Brain pericyte (primary cell): Measurements from ENCODE around the gene RPL6.
"Not testable (repeated sequence)": the region's sequence is repeated elsewhere in the genome, so short reads cannot be mapped to it uniquely, and the experiment has no call there.

Experiments used
- DNase-seq: peaks from one replicate; pipeline ENCODE4 v3.0.0-alpha.2; 2012; ENCODE audit warnings: low read depth, low spot score

The RPL6 gene

DNA sequence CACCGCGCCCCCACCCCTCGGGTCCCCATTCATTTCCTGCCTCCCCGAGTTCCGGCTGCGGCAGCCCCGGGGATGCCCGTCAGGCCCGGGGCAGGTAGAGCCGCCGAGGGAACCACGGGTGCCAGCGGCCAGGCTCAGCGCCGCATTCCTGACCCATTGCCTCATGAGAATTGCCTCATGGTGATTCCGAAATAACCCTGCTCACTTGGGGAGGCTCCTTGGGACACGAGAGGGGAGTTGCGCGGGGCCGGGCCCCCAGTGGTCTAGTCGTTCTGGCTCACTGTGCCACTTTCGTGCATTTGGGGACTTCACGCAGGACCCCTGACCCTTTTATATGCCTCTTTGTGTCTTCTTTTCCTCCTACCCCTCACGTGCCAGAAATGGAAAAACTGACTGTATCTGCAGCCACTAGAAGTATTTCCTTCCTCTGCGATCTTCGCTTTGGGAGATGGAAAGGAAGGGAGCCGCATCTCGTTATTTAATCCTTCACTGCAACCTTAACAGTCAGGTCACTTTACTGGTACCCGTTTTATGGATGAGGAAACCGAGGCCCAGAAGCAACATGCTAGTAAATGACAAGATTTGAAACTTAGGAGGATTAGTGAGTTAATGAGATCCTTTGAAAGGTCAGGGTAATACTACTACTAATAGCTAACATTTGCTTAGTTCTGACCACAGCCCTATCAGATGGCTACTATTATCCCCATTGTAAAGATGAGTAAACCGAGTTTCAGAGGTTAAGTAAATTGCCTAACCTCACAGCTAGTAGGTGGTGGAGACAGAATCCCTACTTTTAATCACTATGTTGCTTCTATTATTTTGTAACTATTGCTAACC, 10.1 kb upstream of the RPL6 start:
- no peak for DNase-seq

DNA sequence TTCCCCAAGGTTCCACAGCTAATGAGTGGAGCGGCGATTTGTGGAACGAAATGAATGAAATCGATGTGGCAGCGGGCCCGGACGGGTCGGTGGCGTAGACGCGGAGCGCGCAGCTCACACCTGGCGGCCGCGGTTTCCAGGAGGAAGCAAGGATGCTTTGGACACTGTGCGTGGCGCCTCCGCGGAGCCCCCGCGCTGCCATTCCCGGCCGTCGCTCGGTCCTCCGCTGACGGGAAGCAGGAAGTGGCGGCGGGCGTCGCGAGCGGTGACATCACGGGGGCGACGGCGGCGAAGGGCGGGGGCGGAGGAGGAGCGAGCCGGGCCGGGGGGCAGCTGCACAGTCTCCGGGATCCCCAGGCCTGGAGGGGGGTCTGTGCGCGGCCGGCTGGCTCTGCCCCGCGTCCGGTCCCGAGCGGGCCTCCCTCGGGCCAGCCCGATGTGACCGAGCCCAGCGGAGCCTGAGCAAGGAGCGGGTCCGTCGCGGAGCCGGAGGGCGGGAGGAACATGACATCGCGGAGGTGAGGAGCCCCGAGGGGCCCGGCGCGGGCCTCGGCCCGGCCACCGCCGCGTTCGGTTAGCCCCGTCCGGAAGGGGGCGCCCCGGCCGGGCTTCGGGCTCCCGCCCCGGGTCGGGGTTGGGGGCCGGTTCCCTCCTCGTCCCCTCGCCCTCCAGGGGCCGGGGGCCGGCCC, 9.3 kb upstream of the RPL6 start, which contains the start of gene PTPN11:
Gene PTPN11, plus strand, starts transcription at position 340 of the 689 bp plus-strand sequence. Its CDS starts 165 bp downstream, at position 505.
- DNase-seq: no peak

DNA sequence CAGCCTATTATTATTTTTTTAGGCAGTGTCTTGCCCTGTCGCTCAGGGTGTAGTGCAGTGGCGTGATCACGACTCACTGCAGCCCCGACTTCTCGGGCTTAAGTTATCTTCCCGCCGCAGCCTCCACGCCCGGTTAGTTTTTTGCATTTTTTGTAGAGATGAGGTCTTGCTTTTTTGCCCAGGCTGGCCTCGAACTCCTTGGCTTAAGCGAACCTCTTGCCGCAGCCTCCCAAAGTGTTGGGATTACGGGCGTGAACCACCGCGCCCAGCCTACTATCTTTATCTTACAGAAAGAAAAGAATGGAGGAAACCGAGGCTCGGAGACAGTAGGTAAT, 8.8 kb upstream of the RPL6 start:
- no peak for DNase-seq

DNA sequence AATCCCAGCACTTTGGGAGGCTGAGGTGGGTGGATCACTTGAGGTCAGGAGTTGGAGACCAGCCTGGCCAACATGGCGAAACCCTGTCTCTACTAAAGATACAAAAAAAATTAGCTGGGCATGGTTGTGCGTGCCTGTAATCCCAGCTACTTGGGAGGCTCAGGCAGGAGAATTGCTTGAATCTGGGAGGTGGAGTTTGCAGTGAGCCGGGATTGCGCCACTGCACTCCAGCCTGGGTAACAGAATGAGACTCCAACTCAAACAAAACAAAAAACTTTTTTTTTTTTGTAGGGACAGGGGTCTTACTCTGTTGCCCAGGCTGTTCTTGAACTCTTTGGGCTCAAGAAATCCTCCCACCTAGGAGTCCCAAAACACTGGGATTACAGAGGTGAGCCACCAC, 6.1 kb upstream of the RPL6 start:
- DNase-seq: not testable (repeated sequence)

DNA sequence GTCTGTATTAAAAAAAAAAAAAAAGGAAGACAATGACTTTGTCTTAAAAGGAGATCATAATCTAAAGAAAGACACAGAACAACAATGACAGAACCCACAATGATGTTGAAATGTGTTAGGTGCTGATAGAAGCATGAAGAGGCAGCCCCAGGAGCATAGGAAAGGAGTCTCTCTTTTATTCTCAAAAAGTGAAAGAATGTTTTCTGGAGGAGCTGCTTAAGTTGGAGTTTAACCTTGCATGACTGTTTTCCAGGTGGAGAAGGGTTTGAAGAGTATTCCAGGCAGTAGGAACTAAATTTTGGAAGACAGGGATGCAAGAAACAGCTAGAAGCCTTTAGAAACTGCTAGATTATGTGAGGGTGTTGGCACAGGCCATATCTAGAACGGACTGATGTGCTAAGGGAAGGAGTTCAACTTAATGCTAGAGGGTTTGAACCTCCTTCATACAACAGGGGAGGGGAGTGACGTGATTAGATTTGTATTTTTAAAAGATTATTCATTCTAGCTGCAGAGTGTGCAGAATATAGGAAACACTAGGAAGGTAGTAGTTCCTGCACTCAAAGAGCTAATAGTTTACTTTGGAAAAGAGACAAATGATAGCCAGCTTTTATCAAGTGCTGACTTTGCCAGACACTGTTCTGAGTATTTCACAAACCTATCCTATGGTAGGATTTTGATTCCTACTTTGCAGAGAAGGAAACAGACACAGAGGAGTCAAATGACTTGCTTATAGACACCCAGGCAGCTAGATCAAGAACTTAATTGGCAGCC, 4.6 kb upstream of the RPL6 start:
- DNase-seq: no peak

DNA sequence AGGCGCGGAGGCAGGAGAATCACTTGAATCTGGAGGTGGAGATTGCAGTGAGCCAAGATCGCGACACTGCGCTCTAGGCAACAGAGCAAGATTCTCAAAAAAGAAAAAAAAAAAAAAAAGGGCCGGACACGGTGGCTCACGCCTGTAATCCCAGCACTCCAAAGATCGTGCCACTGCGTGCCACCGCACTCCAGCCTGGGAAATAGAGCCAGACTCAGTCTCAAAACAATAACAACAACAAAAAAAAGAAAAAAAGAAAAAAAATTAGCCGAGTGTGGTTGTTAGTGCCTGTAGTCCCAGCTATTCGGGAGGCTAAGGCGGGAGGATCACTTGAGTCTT, 470 bp upstream of the RPL6 start:
- no peak for DNase-seq

DNA sequence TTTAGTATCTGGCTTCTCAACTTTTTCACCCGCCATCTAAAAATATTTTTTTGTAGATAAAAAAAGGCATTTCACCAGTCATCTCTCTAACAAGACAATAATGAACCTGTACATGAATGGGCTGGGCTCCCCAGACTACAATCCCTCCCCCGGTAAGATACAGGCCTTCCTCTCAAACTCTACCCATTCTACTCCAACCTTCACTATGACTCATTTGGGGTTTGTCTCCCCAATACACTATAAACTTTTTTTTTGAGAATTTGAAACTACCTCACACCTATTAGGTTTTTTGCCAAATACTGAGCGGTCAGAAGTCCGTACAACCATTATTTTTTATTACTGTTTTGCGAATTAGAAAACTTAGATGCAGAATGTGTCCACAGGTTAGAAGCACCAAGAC, 784 bp downstream of the RPL6 start:
- no peak for DNase-seq

DNA sequence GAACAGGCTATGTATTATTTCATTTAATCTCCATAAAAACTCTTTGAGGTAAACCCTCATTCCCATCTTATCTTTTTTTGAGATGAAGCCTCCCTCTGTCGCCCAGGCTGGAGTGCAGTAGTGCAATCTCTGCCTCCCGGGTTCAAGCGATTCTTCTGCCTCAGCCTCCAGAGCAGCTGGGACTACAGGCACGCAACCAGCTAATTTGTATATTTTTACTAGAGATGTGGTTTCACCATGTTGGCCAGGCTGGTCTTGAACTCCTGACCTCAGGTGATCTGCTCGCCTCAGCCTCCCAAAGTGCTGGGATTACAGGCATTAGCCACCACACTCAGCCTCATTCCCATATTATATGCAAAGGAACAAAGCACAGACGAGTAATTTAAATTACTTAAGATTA, 1.7 kb downstream of the RPL6 start:
- not testable (repeated sequence) for DNase-seq

DNA sequence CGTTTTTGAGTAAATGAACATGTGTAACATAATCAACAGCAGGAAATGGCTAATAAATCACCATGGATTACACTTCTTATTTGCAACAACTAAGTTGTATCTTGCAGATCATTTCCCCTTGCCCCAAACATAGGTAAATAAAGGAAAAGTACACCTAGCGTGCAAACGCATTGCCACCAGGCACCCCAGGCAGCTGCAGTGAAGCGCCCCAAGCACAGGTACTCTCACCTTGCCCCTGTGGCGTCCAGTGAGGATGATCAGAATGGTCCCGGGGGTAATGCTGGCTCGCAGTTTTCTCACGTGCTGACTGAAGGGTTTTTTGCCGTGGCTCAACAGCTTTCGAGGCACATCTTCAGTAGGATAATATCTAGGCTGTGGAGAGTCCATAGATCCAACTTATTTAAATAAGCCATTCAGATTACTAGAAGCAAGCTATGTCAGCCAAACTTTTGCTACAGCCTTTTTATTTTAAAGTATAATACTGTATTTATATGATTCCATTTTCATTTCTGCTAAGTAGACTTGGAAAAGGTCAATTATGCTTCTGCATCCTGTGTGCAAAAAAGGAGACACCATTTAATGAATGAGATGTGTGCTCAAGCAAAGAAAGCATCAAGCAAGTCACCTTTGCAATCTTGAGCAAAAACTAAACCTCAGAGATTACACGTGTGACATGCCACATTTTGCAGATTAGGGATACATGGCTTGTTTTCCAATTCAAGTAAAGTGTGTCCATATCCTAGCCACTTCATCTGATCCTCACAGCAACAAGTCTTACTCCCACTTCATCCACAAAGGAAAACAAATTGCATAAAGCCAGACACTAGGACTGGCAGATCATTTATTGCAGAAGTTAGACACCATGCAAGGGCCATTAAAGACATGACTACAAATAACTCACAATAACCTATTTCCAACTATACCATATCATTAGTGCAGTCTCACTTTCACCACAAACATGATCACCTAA, 2.6 kb downstream of the RPL6 start:
- no peak for DNase-seq

DNA sequence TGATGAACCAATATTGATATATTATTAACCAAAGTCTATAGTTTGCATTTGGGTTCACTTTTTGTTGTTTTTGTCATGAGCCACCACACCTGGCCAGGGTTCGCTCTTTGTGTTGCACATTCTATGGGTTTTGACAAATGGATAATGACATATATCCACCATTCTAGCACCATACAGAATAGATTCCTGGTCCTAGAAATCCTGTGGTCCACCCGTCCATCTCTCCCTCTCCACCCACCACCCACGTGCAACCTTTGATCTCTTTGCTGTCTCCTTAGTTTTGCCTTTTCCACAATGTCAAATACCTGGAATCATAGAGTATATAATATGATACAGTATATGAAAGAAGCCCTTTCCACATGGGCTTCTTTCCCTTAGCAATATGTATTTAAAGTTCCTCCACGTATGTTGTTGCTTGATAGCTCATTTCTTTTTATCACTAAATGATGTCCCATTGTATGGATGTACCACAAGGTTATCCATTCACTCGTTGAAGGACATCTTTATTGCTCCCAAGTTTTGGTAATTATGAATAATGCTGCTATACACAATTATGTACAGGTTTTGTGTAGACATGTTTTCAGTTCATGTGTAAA, 7.4 kb downstream of the RPL6 start:
- no peak for DNase-seq

DNA sequence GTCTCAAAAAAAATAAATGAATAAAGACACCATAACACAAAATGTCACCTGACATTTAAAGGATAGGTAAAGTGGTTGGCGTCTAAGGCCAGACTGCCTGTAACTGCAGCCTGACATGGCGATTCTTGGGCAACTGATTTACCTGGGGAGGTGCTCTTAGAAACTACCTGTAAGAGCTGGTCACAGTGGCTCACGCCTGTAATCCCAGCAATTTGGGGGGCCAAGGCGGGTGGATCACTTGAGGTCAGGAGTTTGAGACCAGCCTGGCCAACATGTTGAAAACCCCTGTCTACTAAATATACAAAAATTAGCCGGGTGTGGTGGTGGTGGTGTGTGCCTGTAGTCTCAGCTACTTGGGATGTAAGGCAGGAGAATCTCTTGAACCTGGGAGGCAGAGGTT, 8.4 kb downstream of the RPL6 start:
- DNase-seq: no peak

DNA sequence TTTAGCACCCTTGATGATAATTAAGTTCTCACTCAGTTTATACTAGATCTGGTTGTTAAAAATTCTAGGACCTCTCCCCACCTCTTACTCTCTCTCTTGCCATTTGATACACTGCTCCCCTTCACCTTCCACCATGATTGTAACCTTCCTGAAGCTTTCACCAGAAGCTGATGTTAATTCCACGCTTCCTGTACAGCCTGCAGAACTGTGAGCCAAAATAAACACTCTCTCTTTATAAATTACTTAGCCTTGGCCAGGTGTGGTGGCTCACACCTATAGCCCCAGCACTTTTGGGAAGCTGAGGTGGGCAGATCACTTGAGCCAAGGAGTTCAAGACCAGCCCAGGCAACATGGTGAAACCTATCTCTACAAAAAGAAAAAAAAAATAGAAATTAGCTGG, 16.1 kb downstream of the RPL6 start:
- DNase-seq: no peak

DNA sequence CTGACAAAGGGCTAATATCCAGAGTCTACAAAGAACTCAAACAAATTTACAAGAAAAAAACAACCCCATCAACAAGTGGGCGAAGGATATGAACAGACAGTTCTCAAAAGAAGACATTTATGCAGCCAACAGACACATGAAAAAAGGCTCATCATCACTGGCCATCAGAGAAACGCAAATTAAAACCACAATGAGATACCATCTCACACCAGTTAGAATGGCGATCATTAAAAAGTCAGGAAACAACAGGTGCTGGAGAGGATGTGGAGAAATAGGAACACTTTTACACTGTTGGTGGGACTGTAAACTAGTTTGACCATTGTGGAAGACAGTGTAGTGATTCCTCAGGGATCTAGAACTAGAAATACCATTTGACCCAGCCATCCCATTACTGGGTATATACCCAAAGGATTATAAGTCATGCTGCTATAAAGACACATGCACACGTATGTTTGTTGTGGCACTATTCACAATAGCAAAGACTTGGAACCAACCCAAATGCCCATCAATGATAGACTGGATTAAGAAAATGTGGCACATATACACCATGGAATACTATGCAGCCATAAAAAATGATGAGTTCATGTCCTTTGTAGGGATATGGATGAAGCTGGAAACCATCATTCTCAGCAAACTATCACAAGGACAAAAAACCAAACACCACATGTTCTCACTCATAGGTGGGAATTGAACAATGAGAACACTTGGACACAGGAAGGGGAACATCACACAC, 19.3 kb downstream of the RPL6 start:
- DNase-seq: not testable (repeated sequence)

DNA sequence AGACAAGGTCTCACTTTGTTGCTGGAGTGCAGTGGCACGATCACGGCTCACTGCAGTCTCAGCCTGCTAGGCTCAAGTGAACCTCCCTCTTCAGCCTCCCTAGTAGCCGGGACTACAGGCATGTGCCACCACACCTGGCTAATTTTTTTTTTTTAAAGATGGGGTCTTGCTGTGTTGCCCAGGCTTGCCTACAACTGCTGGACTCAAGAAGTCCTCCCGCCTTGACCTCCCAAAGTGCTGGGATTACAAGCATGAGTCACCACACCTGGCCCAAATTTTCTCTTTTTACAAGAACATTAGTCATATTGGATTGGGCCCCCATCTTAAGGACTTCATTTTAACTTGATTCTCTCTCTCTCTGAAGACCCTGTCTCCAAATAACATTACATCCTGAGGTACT, 20.2 kb downstream of the RPL6 start:
- no peak for DNase-seq

DNA sequence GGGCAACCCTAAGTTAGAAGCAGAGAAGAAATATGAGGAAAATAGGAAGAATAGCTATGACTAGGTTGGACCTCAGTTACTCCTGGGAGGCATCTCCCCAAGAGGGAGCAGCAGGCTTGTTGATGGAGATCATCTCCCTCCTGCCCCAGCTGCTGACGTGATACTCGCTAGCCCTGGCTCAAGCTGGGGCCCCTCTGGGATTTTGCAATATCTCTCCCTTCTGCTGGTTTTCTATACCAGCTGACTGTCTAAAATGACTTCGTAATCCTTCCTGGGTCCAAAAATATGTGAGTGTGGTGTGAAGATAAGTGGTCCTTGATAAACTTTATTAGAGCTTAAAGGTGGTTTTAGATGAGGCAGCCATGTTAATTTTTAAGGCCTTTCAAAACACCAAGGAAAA, 22.7 kb downstream of the RPL6 start:
- DNase-seq: no peak

DNA sequence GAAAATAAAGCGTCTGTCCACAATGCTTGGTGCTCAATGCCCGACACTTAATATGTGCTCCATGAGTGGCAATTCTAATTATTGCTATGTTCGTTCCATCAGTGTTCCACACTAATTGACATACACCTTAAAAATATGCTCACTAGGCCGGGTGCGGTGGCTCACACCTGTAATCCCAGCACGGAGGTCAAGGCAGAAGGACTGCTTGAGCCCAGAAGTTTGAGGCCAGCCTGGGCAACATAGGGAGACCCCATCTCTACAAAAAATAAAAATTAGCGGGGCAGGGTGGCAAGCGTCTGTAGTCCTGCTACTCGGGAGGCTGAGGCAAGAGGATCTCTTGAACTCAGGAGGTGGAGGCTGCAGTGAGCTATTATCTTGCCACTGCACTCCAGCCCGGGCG, 26.5 kb downstream of the RPL6 start:
- no peak for DNase-seq

DNA sequence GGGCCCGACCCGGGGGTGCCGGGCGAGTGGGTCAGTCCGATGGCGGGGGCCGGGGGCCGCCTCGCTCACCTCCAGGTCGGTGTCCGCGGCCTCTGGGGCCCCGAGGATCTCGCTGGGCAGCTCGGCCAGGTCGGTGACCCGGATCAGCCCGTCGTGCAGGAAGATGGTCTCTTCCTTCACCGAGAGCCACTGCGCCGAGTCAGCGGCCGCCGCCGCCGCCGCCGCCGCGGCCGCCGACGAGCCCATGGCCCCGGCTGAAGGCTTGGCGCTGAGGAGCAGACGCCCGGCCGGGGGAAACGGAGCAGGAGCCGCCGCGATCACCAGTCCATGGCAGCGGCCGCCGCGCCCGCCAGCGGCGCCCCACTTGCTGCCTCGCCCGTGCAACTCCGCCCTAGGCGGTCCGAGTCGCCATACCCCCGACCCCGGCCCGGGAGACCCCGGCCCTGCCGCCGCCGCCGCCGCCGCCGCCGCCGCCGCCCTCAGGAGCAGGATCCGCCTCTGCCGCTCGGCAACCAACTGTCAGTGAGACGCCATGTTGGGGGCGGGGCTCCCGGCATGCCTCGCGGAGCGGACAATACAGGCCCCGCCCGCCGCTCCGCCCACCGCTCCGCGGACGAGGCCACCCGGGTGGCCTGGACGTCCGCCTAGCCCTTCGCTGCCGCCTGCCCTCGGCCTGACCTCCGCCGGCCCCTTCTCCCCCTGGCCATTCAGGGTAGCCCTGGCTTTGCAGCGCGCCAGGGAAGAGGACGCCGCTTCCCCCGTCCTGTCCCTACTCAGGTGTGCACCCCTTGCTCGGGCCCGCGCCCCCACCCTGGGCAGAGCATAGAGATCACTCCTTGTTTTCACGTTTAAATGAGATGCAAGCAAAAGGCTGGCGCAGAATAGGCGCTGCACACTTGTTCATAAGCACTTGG, 27.3 kb downstream of the RPL6 start, which contains the start of gene HECTD4:
Gene HECTD4, minus strand, starts transcription at position 549 of the 914 bp plus-strand sequence. Its CDS starts 303 bp downstream, at position 246.
- peak; percentile 30 for DNase-seq

DNA sequence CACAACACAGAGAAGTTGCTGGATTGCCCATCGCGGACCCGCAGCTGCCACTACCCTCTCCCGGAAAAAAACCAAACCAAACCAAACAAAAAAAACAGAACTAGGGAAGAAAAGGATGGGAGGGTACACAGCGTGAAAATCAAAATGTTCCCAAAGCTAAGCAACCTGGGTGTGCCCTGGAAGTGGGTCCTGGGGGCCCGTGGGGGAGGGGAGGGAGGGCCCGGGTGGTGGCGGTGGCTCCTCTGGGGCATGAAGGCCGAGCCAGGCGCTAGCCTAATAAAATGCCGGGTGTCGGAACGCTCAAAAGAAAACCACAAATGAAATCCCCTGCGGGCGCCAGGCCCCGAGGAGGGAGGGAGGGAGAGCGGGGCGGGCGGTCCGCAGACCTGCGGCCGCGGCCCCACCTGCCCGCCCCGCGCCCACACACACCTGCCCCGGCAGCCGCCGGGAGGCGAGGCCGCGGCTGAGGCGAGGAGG, 28.0 kb downstream of the RPL6 start:
- DNase-seq: no peak
